Endodermal cell (in vitro differentiated cells): ENCODE data around the gene GSG1L. TPM values are rescaled to one million over a fixed set of nuclear protein-coding genes. Genes with fewer than 3 reads are reported as not detected.

Experiments used
- DNase-seq: peaks from one replicate; pipeline ENCODE4 v3.0.0-alpha.2; 2017
- H3K27ac ChIP-seq: 2 replicates; pipeline ENCODE4 v1.5.1; 2013; ENCODE audit warnings: mild to moderate bottlenecking, low read depth, low read length, moderate library complexity
- H3K27me3 ChIP-seq: 2 replicates; pipeline ENCODE4 v1.6.1; 2013; ENCODE audit warnings: mild to moderate bottlenecking, low read length, moderate library complexity; ENCODE audit not compliant: insufficient read depth, control insufficient read depth, poor library complexity, severe bottlenecking
- H3K36me3 ChIP-seq: 2 replicates; pipeline ENCODE4 v1.7.0; 2013; ENCODE audit warnings: mild to moderate bottlenecking, low read length, moderate library complexity; ENCODE audit not compliant: control insufficient read depth, insufficient read depth
- H3K4me1 ChIP-seq: one replicate; pipeline ENCODE4 v1.7.0; 2013; ENCODE audit warnings: low read length; ENCODE audit not compliant: control insufficient read depth, insufficient read depth
- H3K4me3 ChIP-seq: 2 replicates; pipeline ENCODE4 v1.5.1; 2013; ENCODE audit warnings: mild to moderate bottlenecking, low read length, moderate library complexity
- H3K9ac ChIP-seq: 2 replicates; pipeline ENCODE4 v1.6.1; 2013; ENCODE audit warnings: mild to moderate bottlenecking, low read length, moderate library complexity; ENCODE audit not compliant: poor library complexity, severe bottlenecking; ENCODE audit errors: extremely low read depth
- H3K9me3 ChIP-seq: 2 replicates; pipeline ENCODE4 v1.6.1; 2013; ENCODE audit warnings: mild to moderate bottlenecking, low read length, moderate library complexity; ENCODE audit not compliant: control insufficient read depth
- H3K27ac Mint-ChIP-seq: 2 replicates; pipeline ENCODE4 v1.8.0; 2020; ENCODE audit warnings: mixed read lengths
- H3K27me3 Mint-ChIP-seq: 2 replicates; pipeline ENCODE4 v1.8.0; 2021; ENCODE audit warnings: mild to moderate bottlenecking, mixed read lengths; ENCODE audit not compliant: insufficient read depth
- H3K36me3 Mint-ChIP-seq: 2 replicates; pipeline ENCODE4 v1.8.0; 2020; ENCODE audit warnings: low read depth, mixed read lengths
- H3K4me1 Mint-ChIP-seq: 2 replicates; pipeline ENCODE4 v1.8.0; 2020; ENCODE audit warnings: mixed read lengths
- H3K4me3 Mint-ChIP-seq: 2 replicates; pipeline ENCODE4 v1.8.0; 2020; ENCODE audit warnings: mild to moderate bottlenecking, moderate library complexity, mixed read lengths
- H3K9me3 Mint-ChIP-seq: 2 replicates; pipeline ENCODE4 v1.8.0; 2020; ENCODE audit warnings: mild to moderate bottlenecking, mixed read lengths
- WGBS, 2 experiments: methylation state at CpG; one replicate each; pipeline versions ENCODE4 v1.1.5 to v1.1.7; 2013; ENCODE audit warnings: missing lambda C conversion rate in 2 of 2, mixed read lengths in 1 of 2; ENCODE audit not compliant: insufficient coverage in 1 of 2, insufficient read length in 1 of 2; 5-methylcytosine and 5-hydroxymethylcytosine counted together
- total RNA-seq, 2 donors: library from RNA; stranded (reverse); fragmentation: NEBNext Ultra II Directional in 1 of 2; extraction: Animal tissue kit (Norgen Biotek cat#: 25700) in 1 of 2; gene quantifications; 2 replicates in 1 of 2; 3 replicates in 1 of 2; pipeline ENCODE4 v1.2.1, GENCODE V29; 2021
- TF ChIP-seq, protein P1 (sequence below): fragments of 200-600 bp; sonication (generic); conservative IDR thresholded peaks from 2 replicates; pipeline ENCODE4 v1.5.0; 2021; ENCODE audit warnings: antibody characterized with exemption, mild to moderate bottlenecking

The GSG1L gene
- total RNA-seq, 2 donors from 2014 or later, result 0.24 TPM; not detected in 1

DNA sequence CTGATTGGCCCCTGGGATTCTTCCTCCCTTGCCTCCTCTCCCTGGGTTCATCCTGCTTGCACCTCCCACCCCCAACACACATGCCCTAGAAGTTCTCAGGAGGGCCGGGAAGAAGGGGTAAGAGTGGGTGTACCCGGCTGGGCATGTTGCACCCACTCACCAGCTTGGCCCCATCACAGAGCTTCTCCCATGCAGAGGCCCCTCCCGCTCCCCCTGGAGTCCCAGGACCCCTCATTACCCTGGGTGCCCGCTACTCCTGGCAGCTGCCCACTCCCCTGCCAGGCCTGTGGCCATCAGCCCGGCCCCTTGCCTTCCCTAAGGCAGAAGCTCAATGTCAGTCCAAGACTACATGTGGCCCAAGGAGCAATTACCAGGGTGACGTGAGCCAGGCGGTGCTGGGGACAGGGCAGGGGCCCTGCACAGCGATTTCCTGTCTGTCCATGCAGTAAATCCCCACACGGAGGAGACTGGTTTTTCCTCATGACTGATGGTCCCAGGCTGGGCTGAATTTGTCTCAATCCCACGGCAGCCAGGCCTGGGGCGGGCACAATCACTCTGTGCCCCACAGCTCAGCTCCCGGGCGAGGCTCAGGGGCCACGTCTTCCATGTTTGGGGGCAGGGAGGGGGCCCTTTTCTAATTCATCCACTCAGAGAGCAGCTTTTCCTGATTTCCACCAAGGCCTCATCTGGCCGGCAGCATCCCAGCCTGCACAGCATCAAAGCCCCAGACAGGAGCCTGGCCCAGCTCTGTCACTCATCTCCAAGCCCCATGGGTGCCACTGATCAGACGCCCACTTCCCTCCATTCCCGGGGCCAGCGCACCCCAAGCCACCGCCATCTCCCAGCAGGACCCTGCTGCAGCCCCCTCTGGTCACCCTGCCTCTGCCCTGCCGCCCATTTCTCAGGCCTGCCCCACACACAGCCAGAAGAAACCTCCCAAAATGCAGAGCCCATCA lies 278.9 kb downstream of the GSG1L start:
- no peaks in the 10 kb centered on the region for H3K27me3 ChIP-seq
- H3K36me3 Mint-ChIP-seq, result no peaks in the 10 kb centered on the region
- H3K9me3 ChIP-seq, result no peaks in the 10 kb centered on the region
- H3K27ac Mint-ChIP-seq, result no peak overlapping the region
- TF ChIP-seq, protein P1, sequence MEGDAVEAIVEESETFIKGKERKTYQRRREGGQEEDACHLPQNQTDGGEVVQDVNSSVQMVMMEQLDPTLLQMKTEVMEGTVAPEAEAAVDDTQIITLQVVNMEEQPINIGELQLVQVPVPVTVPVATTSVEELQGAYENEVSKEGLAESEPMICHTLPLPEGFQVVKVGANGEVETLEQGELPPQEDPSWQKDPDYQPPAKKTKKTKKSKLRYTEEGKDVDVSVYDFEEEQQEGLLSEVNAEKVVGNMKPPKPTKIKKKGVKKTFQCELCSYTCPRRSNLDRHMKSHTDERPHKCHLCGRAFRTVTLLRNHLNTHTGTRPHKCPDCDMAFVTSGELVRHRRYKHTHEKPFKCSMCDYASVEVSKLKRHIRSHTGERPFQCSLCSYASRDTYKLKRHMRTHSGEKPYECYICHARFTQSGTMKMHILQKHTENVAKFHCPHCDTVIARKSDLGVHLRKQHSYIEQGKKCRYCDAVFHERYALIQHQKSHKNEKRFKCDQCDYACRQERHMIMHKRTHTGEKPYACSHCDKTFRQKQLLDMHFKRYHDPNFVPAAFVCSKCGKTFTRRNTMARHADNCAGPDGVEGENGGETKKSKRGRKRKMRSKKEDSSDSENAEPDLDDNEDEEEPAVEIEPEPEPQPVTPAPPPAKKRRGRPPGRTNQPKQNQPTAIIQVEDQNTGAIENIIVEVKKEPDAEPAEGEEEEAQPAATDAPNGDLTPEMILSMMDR, result no peak
- H3K4me3 ChIP-seq, result no peak overlapping the region
- H3K4me1 ChIP-seq, result no peaks in the 10 kb centered on the region
- H3K27ac ChIP-seq, result no peak overlapping the region
- 91 to 92% methylated on average over 12 to 20 of the region's 20 CpGs for WGBS, 2 experiments
- no peaks in the 10 kb centered on the region for H3K27me3 Mint-ChIP-seq
- H3K9me3 Mint-ChIP-seq, result no peaks in the 10 kb centered on the region
- no peak for DNase-seq
- H3K9ac ChIP-seq, result no peak overlapping the region
- H3K36me3 ChIP-seq, result no peaks in the 10 kb centered on the region
- H3K4me3 Mint-ChIP-seq, result no peak overlapping the region
- no peaks in the 10 kb centered on the region for H3K4me1 Mint-ChIP-seq

DNA sequence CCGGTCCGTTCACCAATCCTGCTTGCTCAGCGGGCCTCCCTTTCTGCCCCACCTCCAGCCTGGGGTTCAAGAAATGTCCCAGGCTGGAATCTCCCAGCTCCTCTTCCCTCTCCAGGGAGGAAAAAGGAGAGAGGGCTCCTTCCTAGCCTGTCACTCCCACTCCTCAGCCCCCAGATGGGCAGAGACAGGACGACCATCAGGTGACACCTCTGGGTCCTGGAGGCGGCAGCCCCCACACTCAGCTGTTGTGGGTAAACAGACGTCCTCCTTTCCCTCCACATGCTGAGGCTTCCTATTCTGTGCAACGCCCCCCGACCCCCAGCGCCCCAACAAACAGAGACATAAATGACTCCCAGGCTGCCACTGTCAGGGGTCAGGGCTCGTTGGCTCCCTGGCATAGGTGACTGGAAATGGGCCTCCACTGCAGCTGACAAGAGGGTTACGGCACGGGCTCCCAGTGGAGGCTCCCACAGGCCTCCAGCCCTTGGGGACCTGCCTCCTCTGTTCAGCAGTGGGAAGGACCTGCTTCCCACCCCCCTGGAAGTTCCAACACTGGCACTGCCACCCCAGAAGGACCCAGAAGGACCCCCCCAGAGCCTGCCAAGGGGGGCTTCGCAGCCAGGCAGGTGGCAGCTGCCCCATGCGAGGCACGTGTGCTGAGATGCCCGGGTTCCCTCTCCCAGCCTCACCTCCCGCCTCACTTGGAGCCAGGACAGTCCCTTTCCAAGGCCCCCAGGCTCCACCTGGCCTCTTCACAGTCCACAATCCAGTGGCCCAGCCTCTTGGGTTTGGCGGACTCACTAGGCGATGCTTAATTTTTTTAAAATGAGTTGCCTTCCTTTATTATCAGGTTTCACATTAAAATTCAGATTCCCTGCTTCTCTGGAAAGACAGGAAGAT lies 281.3 kb downstream of the GSG1L start:
- Mint-ChIP-seq H3K27ac (no peak overlapping the region), H3K36me3 (peaks cover 1% of the 10 kb centered on the region), H3K4me3 (no peak overlapping the region), H3K27me3 (no peaks in the 10 kb centered on the region), H3K4me1 (no peaks in the 10 kb centered on the region), H3K9me3 (no peaks in the 10 kb centered on the region)
- TF ChIP-seq, protein P1, result no peak
- H3K9ac ChIP-seq, result no peak overlapping the region
- DNase-seq, result no peak
- WGBS, 2 experiments, result 86 to 89% methylated on average over 10 to 19 of the region's 19 CpGs
- H3K27me3 ChIP-seq, result no peaks in the 10 kb centered on the region
- no peaks in the 10 kb centered on the region for H3K9me3 ChIP-seq
- H3K4me1 ChIP-seq, result no peaks in the 10 kb centered on the region
- H3K4me3 ChIP-seq, result no peak overlapping the region
- H3K27ac ChIP-seq, result no peak overlapping the region
- no peaks in the 10 kb centered on the region for H3K36me3 ChIP-seq

DNA sequence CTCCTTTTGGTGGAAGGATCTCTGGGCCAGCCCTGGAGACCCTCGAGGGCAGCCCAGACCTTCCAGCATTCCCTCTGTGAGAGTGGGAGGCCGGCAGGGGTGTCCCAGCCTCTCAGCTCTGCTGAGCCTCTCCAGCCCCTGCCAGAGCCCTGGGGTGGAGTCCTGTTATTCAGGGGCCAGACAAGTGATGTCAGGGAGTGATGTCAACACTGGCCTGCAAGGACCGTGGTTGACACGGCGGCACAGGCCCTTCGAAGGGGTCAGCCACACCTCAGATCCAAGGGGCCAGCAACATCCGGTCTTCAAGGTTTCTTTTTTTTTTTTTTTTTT lies 282.4 kb downstream of the GSG1L start:
- Mint-ChIP-seq H3K27me3 (no peaks in the 10 kb centered on the region), H3K27ac (no peak overlapping the region), H3K36me3 (peaks cover 1% of the 10 kb centered on the region), H3K9me3 (no peaks in the 10 kb centered on the region), H3K4me3 (no peak overlapping the region), H3K4me1 (no peaks in the 10 kb centered on the region)
- no peak for DNase-seq
- Histone ChIP-seq H3K36me3 (no peaks in the 10 kb centered on the region), H3K9ac (no peak overlapping the region), H3K27me3 (no peaks in the 10 kb centered on the region), H3K4me3 (no peak overlapping the region), H3K27ac (no peak overlapping the region), H3K9me3 (no peaks in the 10 kb centered on the region), H3K4me1 (no peaks in the 10 kb centered on the region)
- WGBS, 2 experiments, result 91 to 100% methylated on average over 2 to 6 of the region's 7 CpGs
- TF ChIP-seq, protein P1, result no peak
